GM19324 (cell line): Measurements from ENCODE around the gene SGMS1.
"Not testable (repeated sequence)": the region's sequence is repeated elsewhere in the genome, so short reads cannot be mapped to it uniquely, and the experiment has no call there.

ENCODE experiments used
- ATAC-seq: cut with Tn5 transposase; IDR thresholded peaks from one replicate; pipeline ENCODE4 v1.9.1; 2021; ENCODE audit warnings: mild to moderate bottlenecking, moderate library complexity; ENCODE audit not compliant: unreplicated experiment, low FRiP score

Gene SGMS1

DNA sequence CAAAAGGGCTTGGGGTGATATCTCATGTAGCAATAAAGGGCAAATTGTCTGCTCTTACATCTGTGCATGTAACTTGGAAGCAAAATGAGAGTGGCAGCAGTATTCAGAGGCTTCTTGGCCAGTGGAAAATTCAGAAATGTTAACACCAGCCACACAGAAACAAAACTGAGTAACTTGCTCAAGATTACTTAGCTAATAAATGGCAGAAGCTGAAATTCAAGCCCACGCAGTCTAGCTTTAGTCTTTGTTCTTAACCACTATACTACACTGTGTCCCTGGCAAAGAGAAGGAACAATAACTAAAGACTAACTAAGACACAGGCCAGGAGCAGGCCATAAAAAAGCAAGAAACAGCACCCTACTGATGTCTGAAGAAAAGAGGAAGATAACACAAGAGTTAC lies 186.5 kb downstream of the SGMS1 start:
- no peak for ATAC-seq

GRCh38 chr10:50436805-50437204 lies 187.0 kb downstream of the SGMS1 start:
- ATAC-seq: no peak

DNA sequence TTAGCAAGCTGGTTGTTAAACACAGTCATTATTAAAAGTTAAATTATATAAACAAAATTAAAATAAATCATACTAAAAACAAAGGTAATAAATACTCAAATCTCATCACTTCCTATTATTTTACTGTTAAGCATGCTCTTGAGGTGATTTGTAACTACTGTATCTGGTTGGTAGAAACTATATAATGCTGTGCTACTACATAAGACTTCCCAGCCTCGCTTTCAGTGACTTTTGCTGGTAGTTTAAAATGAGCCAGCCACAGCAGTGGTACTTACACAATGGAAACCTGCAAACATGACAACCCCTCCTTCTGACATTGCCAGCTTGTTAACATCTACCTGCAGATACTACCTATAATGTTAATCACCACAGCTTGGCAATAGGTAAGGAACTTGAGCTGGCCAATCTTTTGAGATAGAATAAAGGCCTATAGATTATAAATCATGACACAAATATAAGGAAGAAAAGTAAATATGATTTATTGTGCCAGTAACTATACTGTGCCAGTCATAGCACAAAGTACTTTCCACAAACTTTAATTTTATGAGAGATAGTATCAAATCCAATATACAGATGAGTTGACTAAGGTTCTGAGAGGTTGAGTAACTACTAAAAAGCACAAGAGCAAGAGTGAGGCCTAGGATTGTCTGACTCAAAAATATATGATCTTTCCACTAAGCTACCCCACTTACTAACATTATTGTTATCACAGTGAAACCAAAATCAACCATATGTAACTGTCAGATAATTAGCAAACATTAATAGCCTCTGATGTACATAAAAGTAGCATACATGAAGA lies 191.3 kb downstream of the SGMS1 start:
- ATAC-seq: no peak

GRCh38 chr10:50431791-50432190 lies 192.0 kb downstream of the SGMS1 start:
- ATAC-seq: peak; percentile 56

DNA sequence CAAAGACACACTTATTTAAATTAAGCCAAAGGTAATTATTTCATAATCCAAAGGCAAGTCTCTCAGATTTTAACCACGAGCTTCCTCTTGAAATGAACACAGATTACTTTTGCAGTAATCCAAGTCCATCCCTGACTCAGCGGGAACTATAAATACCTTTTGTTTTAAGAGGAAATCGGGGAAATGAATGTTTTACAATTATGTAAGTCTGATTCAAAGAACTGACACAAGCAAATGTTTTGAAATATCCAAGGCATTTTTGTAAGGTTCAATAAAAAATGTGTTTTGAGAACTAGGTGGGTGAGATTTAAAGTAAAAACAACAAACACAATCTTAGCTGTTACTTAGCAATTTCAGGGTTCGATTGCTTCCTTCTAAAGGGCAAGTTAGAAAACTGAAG lies 192.6 kb downstream of the SGMS1 start:
- no peak for ATAC-seq

DNA sequence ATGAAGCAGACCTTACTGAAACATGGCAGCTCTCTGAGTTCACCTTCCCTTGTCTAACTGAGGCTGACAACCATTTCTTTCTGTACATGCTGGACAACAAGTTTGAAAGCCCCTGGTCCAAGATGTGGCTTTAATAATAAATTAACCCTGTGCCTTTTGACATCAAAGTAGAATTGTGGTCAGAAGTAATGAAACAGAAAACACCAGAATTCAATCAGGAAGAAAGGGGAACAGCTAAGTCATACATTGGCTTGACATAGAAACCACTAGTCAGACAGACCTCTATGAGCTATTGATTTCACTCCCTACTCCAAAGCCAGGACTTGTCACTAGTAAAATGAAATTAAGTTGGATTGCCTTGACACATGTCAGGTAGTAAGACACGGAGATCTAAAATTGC lies 197.3 kb downstream of the SGMS1 start:
- ATAC-seq: no peak

GRCh38 chr10:50425215-50425614 lies 198.5 kb downstream of the SGMS1 start:
- ATAC-seq: not testable (repeated sequence)

DNA sequence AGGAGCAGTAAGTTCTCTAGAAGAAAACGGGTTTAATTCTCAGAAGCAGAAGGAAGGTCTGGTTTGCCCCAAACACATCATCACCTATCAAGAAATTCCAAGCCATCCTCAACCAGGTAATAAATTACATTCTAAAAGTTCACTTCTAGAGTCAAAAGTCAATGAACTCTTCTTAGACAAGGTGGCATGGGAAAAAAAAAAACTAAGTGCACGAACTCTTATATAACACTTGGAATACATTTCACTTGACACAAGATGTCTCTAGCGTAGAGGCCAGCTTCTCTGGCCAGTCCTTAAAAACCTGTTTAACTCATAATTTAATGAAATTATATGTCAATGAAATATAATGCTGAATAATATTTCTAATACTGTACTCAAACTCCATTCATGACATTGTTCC lies 200.3 kb downstream of the SGMS1 start:
- ATAC-seq: no peak

DNA sequence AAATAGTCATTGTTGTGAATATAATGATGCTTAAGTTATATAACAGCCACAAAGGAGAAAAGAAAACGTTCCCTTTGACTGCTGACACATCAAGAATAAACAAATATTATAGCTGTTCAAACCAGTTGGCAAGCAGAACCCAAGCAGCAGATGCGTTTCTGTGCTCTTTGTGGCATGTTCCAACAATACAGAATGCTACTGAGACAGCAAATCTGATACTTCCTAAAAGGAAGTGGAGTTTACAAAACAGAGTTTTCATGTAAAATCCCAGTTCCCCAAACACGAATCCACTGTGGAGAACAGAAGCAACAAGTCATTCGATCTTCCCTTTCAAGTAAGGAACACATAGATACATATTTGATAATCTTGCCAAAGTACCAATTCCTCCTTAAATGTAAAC lies 201.5 kb downstream of the SGMS1 start:
- ATAC-seq: no peak

DNA sequence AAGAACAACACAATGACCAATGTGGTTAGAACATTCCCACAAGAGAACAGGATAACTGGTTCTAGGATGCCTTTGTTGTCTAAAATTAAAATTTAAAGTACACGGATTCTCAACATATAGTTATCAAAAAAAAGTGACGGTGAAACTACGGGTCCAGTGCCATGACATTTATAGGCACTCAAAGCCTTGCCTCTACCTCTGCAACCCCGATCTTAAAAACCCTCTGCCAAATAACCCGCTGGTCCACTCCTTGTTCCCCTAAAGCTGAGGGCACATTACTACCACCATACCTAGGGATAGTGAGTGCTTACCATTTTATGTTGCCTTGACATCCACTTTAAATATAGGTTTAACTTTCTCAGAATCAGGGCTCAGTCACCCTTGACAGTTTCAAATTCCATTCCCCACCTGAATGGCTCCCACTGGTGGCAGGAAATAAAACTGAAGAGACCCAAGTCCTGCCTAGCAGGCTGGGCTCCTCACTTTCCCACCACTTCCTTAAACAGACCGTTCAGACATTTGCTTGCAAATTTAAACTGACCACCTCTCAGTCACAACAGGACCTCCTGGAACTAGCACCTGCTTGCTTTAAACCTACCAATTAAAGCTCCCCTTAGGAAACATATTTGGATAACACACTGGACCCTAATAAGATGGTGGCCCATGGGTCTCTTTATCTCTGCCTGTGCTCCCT lies 202.6 kb downstream of the SGMS1 start:
- peak; percentile 51 for ATAC-seq

GRCh38 chr10:50420196-50420595 lies 203.6 kb downstream of the SGMS1 start:
- no peak for ATAC-seq

GRCh38 chr10:50419756-50420155 lies 204.0 kb downstream of the SGMS1 start:
- ATAC-seq: no peak

DNA sequence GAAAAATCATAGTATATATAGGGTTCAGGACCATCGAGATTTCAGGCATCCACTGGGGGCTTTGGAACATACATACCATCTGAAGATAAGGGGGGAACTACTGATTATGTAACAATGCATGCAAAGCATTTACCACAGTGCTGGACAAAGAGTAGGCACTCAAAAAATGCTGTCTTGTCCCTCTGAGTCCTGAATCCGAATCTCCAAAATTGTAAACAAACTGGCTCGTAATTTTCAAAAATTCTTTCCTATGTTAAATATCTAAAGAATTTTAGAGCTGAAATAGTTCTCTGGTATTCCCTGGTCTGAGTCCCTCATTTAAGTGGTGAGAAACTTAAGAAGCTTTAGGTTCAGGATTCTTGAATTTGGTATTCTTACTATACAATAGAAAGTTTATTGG lies 204.7 kb downstream of the SGMS1 start:
- ATAC-seq: no peak

- peak; percentile 53 for ATAC-seq
Observed at GRCh38 chr10:50417886-50418830, 205.6 kb downstream of the SGMS1 start.

- peak; percentile 24 for ATAC-seq
Observed at GRCh38 chr10:50417486-50417885, 206.3 kb downstream of the SGMS1 start.

GRCh38 chr10:50416881-50417280 lies 206.9 kb downstream of the SGMS1 start:
- no peak for ATAC-seq

DNA sequence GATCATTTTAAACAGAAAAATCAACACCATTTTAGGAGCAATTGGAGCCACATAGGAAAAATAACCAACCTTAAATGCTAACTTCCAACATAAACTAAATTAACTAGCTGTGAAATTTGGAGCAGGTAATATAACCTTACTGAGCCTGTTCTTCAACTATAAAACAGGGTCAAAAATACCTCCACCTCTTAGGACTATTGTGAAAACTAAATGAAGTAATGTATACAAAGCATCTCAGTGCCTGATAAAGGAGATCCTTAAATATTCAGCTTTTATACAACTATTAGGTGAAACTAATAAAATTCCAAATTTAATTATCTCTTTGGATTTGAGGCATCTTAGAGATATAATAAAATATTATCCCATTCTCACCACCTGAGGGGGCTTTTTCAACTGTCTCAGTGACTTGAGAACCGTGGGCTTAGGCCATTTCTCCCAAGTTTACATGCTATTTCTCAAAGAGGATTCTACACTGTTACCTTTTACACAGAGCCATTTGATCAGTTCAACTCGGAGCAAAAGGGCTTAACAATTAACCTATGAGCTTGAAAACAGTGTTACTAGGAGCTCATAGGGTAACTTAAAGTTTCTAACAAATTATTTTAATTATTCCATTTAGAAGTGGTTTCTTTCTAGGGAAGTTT lies 207.5 kb downstream of the SGMS1 start:
- ATAC-seq: no peak

GRCh38 chr10:50415292-50415691 lies 208.5 kb downstream of the SGMS1 start:
- ATAC-seq: no peak

GRCh38 chr10:50410066-50410811 lies 213.5 kb downstream of the SGMS1 start:
- no peak for ATAC-seq
